Testis (tissue), 3 donors: Measurements from ENCODE around the gene KCNE4. TPM values are rescaled to one million over a fixed set of nuclear protein-coding genes. Genes with fewer than 3 reads are reported as not detected.

Experiments
- DNase-seq: peaks from one replicate; pipeline ENCODE4 v3.0.0-alpha.2; 2019
- H3K27ac ChIP-seq, 2 donors: fragments of 200-600 bp; sonication (generic); one replicate each; pipeline ENCODE4 v1.5.1; 2019
- H3K27me3 ChIP-seq: fragments of 200-600 bp; sonication (generic); one replicate; pipeline ENCODE4 v1.5.1; 2019
- H3K36me3 ChIP-seq: fragments of 200-600 bp; sonication (generic); one replicate; pipeline ENCODE4 v1.5.1; 2017; ENCODE audit warnings: low read depth; ENCODE audit errors: missing control alignments
- H3K4me1 ChIP-seq: fragments of 200-600 bp; sonication (generic); one replicate; pipeline ENCODE4 v1.5.1; 2019
- H3K4me3 ChIP-seq, 2 donors: fragments of 200-600 bp; sonication (generic); one replicate each; pipeline ENCODE4 v1.5.1; 2017 to 2019
- H3K9me3 ChIP-seq: fragments of 200-600 bp; sonication (generic); one replicate; pipeline ENCODE4 v1.5.1; 2017
- POLR2A ChIP-seq: fragments of 450-650 bp; IDR thresholded peaks from one replicate; pipeline ENCODE4 v1.6.1; 2017; ENCODE audit warnings: antibody characterized with exemption, mild to moderate bottlenecking, moderate library complexity
- WGBS, 2 donors: methylation state at CpG; one replicate each; pipeline ENCODE4 v1.1.5; 2018; 5-methylcytosine and 5-hydroxymethylcytosine counted together
- intact Hi-C: fragments of 100-400 bp; cut with DNase I; formaldehyde crosslinking; loops from one replicate; pipeline ENCODE4 v1.15.1; 2023; ENCODE audit warnings: low total_unique reads
- polyA plus RNA-seq: library from polyadenylated mRNA; stranded (reverse); fragments of 350-450 nt; fragmentation: Illumina TruSeq; extraction: RNeasy Lipid Tissue Mini Kit (QIAGEN cat#74804); gene quantifications from one replicate; pipeline ENCODE4 v1.2.3, GENCODE V29; 2014; ENCODE audit warnings: low read depth, low replicate concordance; ENCODE audit not compliant: insufficient read depth
- total RNA-seq, 2 donors: library from RNA; depleted of rRNA; stranded (reverse); fragments of >200 nt; gene quantifications; one replicate each; pipeline ENCODE4 v1.2.3, GENCODE V29; 2016
- TF ChIP-seq, protein P1 (sequence below), 3 experiments: fragments of 450-650 bp in 2 of 3; fragments of 200-600 bp in 1 of 3; sonication (generic) in 1 of 3; IDR thresholded peaks; one replicate each; pipeline ENCODE4 v1.5.1; 2016 to 2019; ENCODE audit warnings: antibody characterized with exemption in 3 of 3, mild to moderate bottlenecking in 2 of 3, moderate library complexity in 1 of 3

The KCNE4 gene
- total and polyA plus RNA-seq, 3 donors from 2014 or later: 2.3 to 3.3 (median 2.5) TPM

DNA sequence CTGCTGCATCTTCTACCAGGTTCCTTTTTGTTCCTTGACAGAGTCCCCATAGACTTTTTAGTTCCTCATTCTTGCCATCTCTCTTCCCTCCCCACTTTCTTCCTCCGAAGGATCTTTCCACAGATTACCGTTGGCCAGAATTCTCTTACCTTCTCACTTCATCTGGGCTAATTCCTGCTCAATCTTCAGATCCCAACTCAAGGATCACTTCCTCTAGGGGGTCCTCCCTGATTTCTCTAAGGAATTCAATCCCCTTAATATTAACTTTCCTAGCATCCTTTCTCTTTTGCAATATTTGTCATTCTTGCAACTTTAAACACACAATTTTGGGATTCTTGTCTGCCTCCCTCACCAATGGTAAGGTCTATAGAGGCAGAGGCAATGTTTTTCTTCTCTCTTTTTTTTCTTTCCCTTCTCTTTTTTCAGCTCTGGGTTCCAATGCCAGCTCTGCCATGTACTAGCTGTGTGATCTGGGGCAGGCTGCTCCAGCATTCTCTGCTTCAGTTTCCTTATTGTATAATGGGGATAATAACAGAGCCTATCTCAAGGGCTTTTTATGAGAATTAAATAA lies 5.4 kb upstream of the KCNE4 start:
- H3K4me3 ChIP-seq: no peak overlapping the region
- intact Hi-C loops: no loop called here
- H3K27me3 ChIP-seq: no peaks in the 10 kb centered on the region
- H3K9me3 ChIP-seq: no peaks in the 10 kb centered on the region
- 83 to 87% methylated on average over 2 of the region's 2 CpGs for WGBS, 2 donors
- TF ChIP-seq POLR2A: no peak
- TF ChIP-seq, protein P1, sequence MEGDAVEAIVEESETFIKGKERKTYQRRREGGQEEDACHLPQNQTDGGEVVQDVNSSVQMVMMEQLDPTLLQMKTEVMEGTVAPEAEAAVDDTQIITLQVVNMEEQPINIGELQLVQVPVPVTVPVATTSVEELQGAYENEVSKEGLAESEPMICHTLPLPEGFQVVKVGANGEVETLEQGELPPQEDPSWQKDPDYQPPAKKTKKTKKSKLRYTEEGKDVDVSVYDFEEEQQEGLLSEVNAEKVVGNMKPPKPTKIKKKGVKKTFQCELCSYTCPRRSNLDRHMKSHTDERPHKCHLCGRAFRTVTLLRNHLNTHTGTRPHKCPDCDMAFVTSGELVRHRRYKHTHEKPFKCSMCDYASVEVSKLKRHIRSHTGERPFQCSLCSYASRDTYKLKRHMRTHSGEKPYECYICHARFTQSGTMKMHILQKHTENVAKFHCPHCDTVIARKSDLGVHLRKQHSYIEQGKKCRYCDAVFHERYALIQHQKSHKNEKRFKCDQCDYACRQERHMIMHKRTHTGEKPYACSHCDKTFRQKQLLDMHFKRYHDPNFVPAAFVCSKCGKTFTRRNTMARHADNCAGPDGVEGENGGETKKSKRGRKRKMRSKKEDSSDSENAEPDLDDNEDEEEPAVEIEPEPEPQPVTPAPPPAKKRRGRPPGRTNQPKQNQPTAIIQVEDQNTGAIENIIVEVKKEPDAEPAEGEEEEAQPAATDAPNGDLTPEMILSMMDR (IDR thresholded peaks at IDR 0.05): no peak
- DNase-seq: no peak
- no peaks in the 10 kb centered on the region for H3K36me3 ChIP-seq
- no peaks in the 10 kb centered on the region for H3K4me1 ChIP-seq
- H3K27ac ChIP-seq: no peak overlapping the region

DNA sequence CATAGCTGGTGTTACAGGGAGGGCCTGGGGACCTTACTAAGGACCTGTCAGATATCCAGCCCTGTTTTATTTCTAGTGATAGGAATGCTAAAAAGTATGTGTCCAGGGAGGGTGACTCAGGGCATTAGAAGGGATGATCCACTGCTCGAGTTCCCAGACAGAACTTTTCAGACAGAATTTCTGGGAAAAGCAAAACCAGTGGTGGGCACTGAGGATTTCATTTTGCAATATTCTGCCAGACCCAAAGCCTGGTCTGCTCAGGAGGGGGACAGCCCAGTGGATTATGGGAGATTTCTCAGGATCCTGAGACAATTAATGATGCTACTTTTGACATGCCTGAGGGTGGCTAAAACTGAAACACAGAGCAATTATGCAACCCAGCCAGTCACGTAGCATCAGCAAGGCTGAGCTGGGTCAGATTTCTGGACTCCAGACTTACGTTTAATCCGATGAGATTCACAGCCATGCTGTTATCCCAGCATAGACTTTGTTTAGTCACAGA lies 4.7 kb upstream of the KCNE4 start:
- DNase-seq: no peak
- Histone ChIP-seq H3K27me3 (no peaks in the 10 kb centered on the region), H3K4me3 (no peak overlapping the region), H3K36me3 (no peaks in the 10 kb centered on the region), H3K9me3 (no peaks in the 10 kb centered on the region), H3K4me1 (peaks cover 5% of the 10 kb centered on the region), H3K27ac (peak overlapping the region in 1 of 2 donors; percentile 32)
- 54 to 57% methylated on average over 4 of the region's 4 CpGs for WGBS, 2 donors
- TF ChIP-seq POLR2A: no peak
- TF ChIP-seq, protein P1 (IDR thresholded peaks at IDR 0.05): no peak
- intact Hi-C loops: no loop called here

DNA sequence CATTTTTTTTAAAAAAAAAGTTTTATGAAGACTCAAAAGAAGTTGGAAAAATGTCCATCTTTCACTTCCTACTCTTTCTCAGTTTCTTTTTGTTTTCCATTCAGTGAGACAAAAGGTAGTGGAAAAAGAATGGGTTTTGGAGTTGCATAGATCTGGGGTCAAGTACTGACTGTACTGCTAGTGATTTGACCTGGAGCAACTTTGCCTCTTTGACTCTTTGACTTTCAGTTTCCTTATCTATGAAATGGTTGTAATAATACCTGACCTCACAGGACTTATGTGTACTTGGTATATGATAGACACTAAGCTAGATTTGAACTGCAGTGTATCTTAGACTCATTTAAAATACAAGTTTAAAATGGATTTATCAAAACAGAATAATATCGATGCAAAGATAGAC lies 3.5 kb upstream of the KCNE4 start:
- Histone ChIP-seq H3K9me3 (no peaks in the 10 kb centered on the region), H3K27ac (no peak overlapping the region), H3K36me3 (no peaks in the 10 kb centered on the region), H3K27me3 (no peaks in the 10 kb centered on the region), H3K4me3 (no peak overlapping the region), H3K4me1 (peaks cover 5% of the 10 kb centered on the region)
- WGBS, 2 donors: 66 to 75% methylated on average over 1 of the region's 1 CpG
- TF ChIP-seq POLR2A: no peak
- TF ChIP-seq, protein P1 (IDR thresholded peaks at IDR 0.05): no peak
- no peak for DNase-seq
- intact Hi-C loops: no loop called here

DNA sequence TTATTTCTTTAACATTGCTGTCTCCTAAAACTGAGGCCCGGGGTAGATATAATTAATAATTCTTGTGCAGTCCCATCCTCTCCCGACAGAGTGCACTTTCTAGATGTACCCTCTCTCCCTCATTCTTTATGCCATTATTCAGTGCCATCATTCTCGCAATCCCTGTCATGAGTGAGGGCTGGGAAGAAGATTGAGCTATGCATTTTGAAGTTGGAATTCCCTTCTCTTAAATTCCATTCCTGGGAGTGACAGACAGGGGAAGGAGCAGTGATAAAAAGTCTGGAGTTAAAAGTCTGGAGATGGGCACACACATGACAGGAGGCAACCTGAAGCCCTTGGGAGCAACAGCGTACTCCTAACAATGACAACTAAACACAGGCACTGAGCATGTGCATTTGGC lies 2.6 kb upstream of the KCNE4 start:
- intact Hi-C loops: no loop called here
- Histone ChIP-seq H3K27ac (no peak overlapping the region), H3K27me3 (no peaks in the 10 kb centered on the region), H3K4me3 (no peak overlapping the region), H3K9me3 (no peaks in the 10 kb centered on the region), H3K4me1 (peaks cover 5% of the 10 kb centered on the region), H3K36me3 (no peaks in the 10 kb centered on the region)
- TF ChIP-seq POLR2A: no peak
- TF ChIP-seq, protein P1 (IDR thresholded peaks at IDR 0.05): no peak
- no peak for DNase-seq
- WGBS, 2 donors: 82 to 91% methylated on average over 4 of the region's 4 CpGs

DNA sequence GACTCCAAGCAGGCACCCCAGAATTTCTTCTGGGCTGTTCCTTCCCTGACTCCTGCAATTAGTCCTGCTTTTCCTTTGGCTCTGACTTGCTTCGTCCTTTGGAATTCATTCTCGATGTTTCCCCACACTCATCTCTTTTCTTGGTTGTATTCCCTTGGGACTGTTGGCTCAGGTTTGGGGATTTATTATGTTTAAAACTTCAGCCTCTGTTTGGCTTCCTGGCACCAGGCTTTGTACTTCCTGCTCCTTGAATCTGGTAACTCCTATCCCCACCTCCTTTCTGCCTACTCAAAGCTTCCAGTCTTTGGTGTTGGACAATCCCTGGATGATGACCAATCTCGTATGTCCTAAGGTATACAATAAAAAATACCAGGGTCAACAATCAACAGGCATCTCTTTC lies 1.8 kb upstream of the KCNE4 start:
- 70 to 72% methylated on average over 3 of the region's 3 CpGs for WGBS, 2 donors
- Histone ChIP-seq H3K27ac (peak overlapping the region in 1 of 2 donors; percentile 8), H3K27me3 (no peaks in the 10 kb centered on the region), H3K4me1 (peaks cover 5% of the 10 kb centered on the region), H3K4me3 (no peak overlapping the region), H3K36me3 (no peaks in the 10 kb centered on the region), H3K9me3 (no peaks in the 10 kb centered on the region)
- intact Hi-C loops: no loop called here
- TF ChIP-seq, protein P1 (IDR thresholded peaks at IDR 0.05): no peak
- TF ChIP-seq POLR2A: no peak
- DNase-seq: no peak
